ENCODE data around the gene FLT1.

Gene FLT1, protein sequence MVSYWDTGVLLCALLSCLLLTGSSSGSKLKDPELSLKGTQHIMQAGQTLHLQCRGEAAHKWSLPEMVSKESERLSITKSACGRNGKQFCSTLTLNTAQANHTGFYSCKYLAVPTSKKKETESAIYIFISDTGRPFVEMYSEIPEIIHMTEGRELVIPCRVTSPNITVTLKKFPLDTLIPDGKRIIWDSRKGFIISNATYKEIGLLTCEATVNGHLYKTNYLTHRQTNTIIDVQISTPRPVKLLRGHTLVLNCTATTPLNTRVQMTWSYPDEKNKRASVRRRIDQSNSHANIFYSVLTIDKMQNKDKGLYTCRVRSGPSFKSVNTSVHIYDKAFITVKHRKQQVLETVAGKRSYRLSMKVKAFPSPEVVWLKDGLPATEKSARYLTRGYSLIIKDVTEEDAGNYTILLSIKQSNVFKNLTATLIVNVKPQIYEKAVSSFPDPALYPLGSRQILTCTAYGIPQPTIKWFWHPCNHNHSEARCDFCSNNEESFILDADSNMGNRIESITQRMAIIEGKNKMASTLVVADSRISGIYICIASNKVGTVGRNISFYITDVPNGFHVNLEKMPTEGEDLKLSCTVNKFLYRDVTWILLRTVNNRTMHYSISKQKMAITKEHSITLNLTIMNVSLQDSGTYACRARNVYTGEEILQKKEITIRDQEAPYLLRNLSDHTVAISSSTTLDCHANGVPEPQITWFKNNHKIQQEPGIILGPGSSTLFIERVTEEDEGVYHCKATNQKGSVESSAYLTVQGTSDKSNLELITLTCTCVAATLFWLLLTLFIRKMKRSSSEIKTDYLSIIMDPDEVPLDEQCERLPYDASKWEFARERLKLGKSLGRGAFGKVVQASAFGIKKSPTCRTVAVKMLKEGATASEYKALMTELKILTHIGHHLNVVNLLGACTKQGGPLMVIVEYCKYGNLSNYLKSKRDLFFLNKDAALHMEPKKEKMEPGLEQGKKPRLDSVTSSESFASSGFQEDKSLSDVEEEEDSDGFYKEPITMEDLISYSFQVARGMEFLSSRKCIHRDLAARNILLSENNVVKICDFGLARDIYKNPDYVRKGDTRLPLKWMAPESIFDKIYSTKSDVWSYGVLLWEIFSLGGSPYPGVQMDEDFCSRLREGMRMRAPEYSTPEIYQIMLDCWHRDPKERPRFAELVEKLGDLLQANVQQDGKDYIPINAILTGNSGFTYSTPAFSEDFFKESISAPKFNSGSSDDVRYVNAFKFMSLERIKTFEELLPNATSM (N-terminal part only)

DNA sequence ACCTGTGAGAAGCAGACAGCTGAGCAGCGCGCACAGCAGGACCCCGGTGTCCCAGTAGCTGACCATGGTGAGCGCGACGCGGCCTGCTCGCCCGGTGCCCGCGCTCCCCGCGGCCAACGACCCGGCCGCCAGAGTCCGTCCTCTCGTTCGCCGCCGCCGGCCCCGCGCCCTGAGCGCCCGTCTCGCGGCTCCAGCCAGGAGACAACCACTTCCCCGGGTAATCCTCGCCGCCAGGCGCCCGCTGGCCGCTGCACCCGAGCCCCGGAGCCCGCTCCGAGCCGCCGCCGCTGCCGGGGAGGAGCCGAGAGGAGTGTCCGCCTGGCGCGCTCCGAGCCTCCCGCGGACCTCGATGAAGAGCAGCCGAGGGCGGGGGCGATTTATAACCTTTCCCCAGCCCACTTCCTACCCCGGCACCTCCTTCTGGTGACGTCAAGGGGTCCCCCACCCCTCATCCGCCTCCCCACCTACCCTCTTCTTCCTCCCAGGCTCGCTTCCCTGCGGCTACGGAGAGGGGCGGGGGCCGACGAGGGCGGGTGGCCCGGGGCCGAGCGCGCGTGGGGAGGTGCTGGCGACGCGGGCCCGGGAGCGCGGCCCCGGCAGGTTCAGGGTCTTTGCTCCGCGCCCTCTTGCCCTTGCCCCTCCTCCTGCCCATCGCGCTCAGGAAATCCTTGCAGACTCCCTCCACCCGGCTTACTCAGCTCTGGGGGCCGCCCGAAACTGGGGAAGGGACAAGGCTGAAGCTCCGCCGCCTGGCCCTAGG is at the start of gene FLT1:
FLT1 (minus strand) TSS at position 351 of the 760 bp plus-strand sequence; CDS start at position 66, 285 bp downstream.
- H3K4me3 ChIP-seq (ENCODE audit: low read length), result peak within 1 kb of the TSS; percentile 67; the same call in 1 of the 2 replicates
- no peak for TF ChIP-seq ZNF274 (IDR thresholded peaks at IDR 0.05; ENCODE audit: low read depth, low read length)

- H3K4me3 ChIP-seq (ENCODE audit: low read length), result no peak overlapping the region
- no peak for TF ChIP-seq ZNF274 (IDR thresholded peaks at IDR 0.05; ENCODE audit: low read depth, low read length)
These were observed 49.1 kb upstream of the FLT1 start for GRCh38 chr13:28544026-28544425.

GRCh38 chr13:28542804-28543203 is 47.9 kb upstream of the FLT1 start:
- H3K4me3 ChIP-seq (ENCODE audit: low read length), result no peak overlapping the region
- no peak for TF ChIP-seq ZNF274 (IDR thresholded peaks at IDR 0.05; ENCODE audit: low read depth, low read length)

DNA sequence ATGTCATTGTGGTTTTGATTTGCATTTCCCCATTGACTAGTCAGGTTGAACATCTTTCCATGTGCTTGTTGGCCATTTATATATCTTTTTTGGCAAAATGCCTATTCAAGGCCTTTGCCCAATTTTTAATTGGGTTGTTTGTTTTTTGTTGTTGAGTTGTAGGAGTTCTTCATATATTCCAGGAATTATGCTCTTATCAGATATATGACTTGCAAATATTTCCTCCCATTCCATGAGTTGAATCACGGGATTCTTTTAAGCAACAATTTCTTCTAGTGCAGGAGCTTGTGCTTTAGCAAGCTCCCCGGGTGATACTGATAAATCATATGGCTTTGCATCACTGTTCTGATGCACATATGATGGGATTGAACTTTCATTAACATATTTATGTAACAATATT is 47.0 kb upstream of the FLT1 start:
- H3K4me3 ChIP-seq (ENCODE audit: low read length), result no peak overlapping the region
- no peak for TF ChIP-seq ZNF274 (IDR thresholded peaks at IDR 0.05; ENCODE audit: low read depth, low read length)

- TF ChIP-seq ZNF274 (IDR thresholded peaks at IDR 0.05; ENCODE audit: low read depth, low read length), result no peak
- H3K4me3 ChIP-seq (ENCODE audit: low read length), result no peak overlapping the region
These were observed 45.7 kb upstream of the FLT1 start for GRCh38 chr13:28540612-28541011.

- H3K4me3 ChIP-seq (ENCODE audit: low read length), result no peak overlapping the region
- no peak for TF ChIP-seq ZNF274 (IDR thresholded peaks at IDR 0.05; ENCODE audit: low read depth, low read length)
These were observed 44.8 kb upstream of the FLT1 start for GRCh38 chr13:28539625-28540286.

DNA sequence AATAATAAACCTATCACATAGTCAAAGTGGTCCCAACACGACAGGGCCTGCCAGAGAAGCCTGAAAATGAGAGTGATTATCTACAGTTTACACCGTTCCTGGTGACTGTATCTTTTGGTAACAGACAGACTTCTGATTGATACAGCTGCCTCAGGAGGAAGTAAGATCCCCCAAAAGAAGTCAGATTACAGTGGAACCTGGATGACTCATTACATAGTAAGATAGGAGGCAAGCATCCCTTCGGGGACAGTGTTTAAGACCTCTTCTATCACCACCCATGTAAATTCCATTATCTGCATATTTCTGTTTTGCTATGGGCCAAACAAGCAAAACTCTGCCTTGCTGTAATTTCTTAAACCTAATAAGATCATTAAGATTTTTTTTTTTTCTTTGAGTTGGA is 44.0 kb upstream of the FLT1 start:
- no peak for TF ChIP-seq ZNF274 (IDR thresholded peaks at IDR 0.05; ENCODE audit: low read depth, low read length)
- H3K4me3 ChIP-seq (ENCODE audit: low read length), result no peak overlapping the region

- no peak for TF ChIP-seq ZNF274 (IDR thresholded peaks at IDR 0.05; ENCODE audit: low read depth, low read length)
- no peak overlapping the region for H3K4me3 ChIP-seq (ENCODE audit: low read length)
These were observed 42.2 kb upstream of the FLT1 start for GRCh38 chr13:28537171-28537570.

DNA sequence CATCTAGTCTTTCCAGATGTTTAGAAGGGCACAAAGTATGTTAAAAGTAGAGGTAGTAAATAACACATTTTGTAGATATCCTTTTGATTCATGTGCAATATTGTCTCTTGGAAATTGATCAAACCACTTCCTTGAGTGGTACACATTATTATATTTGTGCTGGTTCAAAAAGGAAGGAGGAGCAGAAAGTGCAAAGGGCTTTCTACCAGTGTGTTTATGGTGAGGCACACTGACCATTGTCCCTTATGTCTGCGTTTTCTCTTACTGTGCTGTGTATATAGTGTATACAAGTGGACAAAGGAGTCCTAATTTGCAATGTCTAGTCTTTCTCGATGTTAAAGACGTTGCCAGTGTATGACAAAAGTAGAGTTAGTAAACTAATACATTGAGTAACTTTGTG is 41.4 kb upstream of the FLT1 start:
- no peak for TF ChIP-seq ZNF274 (IDR thresholded peaks at IDR 0.05; ENCODE audit: low read depth, low read length)
- no peak overlapping the region for H3K4me3 ChIP-seq (ENCODE audit: low read length)

DNA sequence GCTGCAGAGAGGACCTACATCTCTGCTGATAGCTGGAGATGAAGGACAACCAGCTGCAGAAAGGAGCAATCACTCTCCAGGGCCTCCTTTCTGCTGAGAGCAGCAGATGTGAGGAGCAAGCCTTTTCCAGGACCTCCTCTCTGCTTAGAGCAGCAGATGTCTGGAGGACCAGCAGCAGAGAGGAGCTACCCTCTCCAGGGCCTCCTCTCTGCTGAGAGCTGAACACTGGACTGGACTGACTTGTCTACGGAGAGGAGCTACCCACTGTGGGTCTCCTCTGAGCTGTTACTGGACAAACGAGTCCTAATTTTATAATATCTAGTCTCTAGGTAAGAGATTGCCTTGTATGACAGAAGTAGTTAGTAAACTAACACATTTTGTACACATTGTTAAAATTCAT is 40.8 kb upstream of the FLT1 start:
- no peak for TF ChIP-seq ZNF274 (IDR thresholded peaks at IDR 0.05; ENCODE audit: low read depth, low read length)
- H3K4me3 ChIP-seq (ENCODE audit: low read length), result no peak overlapping the region

DNA sequence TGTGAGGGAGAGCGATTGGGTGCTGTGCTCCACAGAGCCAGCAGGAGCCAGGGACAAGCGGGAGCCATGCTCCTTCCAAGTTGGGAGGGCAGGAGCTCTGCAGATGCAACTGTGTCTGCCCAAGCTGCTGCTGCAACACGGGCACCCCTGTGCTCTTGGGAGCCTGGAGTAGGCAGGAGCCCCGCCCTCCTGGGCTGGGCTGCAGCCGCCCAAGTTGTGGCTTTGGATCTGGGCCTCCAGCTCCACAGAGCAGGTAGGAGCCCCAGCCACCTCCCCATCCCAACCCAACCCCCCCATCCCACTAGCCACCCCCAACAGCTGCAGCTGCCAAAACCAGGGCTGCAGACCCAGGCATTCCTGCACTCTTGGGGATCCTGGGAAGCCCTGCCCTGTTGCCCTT is 39.9 kb upstream of the FLT1 start:
- H3K4me3 ChIP-seq (ENCODE audit: low read length), result no peak overlapping the region
- TF ChIP-seq ZNF274 (IDR thresholded peaks at IDR 0.05; ENCODE audit: low read depth, low read length), result no peak

GRCh38 chr13:28534210-28534609 is 39.3 kb upstream of the FLT1 start:
- no peak overlapping the region for H3K4me3 ChIP-seq (ENCODE audit: low read length)
- TF ChIP-seq ZNF274 (IDR thresholded peaks at IDR 0.05; ENCODE audit: low read depth, low read length), result no peak

Data from GM08714 (cell line).